Testis (tissue), 2 donors: ENCODE measurements around the gene GABBR2.

Experiments used
- POLR2A ChIP-seq: fragments of 450-650 bp; IDR thresholded peaks from one replicate; pipeline ENCODE4 v1.6.1; 2017; ENCODE audit warnings: antibody characterized with exemption, mild to moderate bottlenecking, moderate library complexity
- TF ChIP-seq, protein P1 (sequence below), 3 experiments: fragments of 450-650 bp in 2 of 3; fragments of 200-600 bp in 1 of 3; sonication (generic) in 1 of 3; IDR thresholded peaks; one replicate each; pipeline ENCODE4 v1.5.1; 2016 to 2019; ENCODE audit warnings: antibody characterized with exemption in 3 of 3, mild to moderate bottlenecking in 2 of 3, moderate library complexity in 1 of 3

DNA sequence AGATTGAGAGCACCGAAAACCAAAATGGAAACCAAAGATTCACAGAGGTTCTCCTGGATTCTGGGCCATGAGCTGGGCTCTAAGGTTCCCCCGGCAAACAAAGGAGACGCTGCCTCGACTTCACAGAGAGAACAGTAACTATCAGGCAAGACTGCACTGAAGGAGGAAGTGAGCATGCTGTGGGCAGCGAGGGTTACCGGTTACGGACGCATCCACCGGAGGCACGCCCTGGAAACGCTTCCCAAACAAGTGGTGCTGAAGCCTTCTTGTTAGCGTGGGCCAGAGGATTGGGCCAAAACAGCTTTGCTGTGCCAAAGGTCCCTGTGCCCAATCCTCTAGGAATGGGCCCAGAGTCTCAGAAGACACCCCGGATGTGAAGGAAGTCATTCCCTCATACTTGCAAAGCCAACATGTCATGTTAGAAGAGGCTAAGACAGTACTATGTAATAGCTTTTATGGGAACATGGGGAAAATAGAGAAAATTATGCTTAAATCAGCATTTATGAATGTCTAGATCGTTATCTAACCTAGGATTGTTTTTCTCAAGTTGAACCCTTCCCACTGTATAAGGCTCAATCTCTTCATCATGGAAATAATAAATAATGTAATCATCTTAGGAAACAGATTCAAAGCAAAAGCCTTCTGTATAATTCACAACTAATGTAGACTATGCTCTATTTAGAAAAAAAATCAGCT, 145.4 kb downstream of the GABBR2 start:
- no peak for TF ChIP-seq POLR2A
- TF ChIP-seq, protein P1, sequence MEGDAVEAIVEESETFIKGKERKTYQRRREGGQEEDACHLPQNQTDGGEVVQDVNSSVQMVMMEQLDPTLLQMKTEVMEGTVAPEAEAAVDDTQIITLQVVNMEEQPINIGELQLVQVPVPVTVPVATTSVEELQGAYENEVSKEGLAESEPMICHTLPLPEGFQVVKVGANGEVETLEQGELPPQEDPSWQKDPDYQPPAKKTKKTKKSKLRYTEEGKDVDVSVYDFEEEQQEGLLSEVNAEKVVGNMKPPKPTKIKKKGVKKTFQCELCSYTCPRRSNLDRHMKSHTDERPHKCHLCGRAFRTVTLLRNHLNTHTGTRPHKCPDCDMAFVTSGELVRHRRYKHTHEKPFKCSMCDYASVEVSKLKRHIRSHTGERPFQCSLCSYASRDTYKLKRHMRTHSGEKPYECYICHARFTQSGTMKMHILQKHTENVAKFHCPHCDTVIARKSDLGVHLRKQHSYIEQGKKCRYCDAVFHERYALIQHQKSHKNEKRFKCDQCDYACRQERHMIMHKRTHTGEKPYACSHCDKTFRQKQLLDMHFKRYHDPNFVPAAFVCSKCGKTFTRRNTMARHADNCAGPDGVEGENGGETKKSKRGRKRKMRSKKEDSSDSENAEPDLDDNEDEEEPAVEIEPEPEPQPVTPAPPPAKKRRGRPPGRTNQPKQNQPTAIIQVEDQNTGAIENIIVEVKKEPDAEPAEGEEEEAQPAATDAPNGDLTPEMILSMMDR (IDR thresholded peaks at IDR 0.05) = no peak
